PC-9 (cell line): ENCODE measurements around the gene PEPD. TPM values are rescaled to one million over a fixed set of nuclear protein-coding genes. Genes with fewer than 3 reads are reported as not detected.
A peak's percentile ranks its signal among the peaks of the same experiment; 100 is the strongest.

Source experiments
- BruUV-seq: library from RNA; stranded (reverse); fragments of 400-500 nt; replicated peaks from 2 replicates; lab custom pipeline; 2021; lab: Mats Ljungman, UMichigan
- CTCF ChIA-PET: fragments of 300-600 bp; sonication (Branson Sonifier 250); formaldehyde crosslinking; loops from one replicate; lab custom pipeline; 2022; ENCODE audit warnings: antibody characterized with exemption; lab: Charles Lee
- POLR2A ChIA-PET: fragments of 300-600 bp; sonication (Branson Sonifier 250); formaldehyde crosslinking; loops from one replicate; lab custom pipeline; 2022; ENCODE audit warnings: antibody characterized with exemption; ENCODE audit not compliant: unreplicated experiment; lab: Charles Lee
- DNase-seq, 2 experiments: peaks; one replicate each; pipeline versions ENCODE4 v3.0.0 to v3.0.0-alpha.2; 2015 to 2022; ENCODE audit warnings: mixed read lengths in 1 of 2
- H2AFZ ChIP-seq: fragments of 200-600 bp; sonication (generic); 2 replicates; pipeline ENCODE4 v1.8.1; 2017; ENCODE audit warnings: antibody characterized with exemption
- H3F3A ChIP-seq: fragments of 200-600 bp; sonication (generic); 2 replicates; pipeline ENCODE4 v1.8.1; 2017; ENCODE audit warnings: antibody characterized with exemption, mild to moderate bottlenecking, low read depth; ENCODE audit not compliant: insufficient read depth
- H3K27ac ChIP-seq: fragments of 200-600 bp; sonication (generic); 2 replicates; pipeline ENCODE4 v1.6.1; 2016; ENCODE audit warnings: mixed run types
- H3K27me3 ChIP-seq: fragments of 200-600 bp; sonication (generic); 2 replicates; pipeline ENCODE4 v1.6.1; 2016; ENCODE audit warnings: low read depth, mixed run types; ENCODE audit not compliant: insufficient read depth
- H3K36me3 ChIP-seq: fragments of 200-600 bp; sonication (generic); 2 replicates; pipeline ENCODE4 v1.6.1; 2016; ENCODE audit warnings: low read depth, mixed run types
- H3K4me1 ChIP-seq: fragments of 200-600 bp; sonication (generic); replicated peaks from 2 replicates; pipeline ENCODE4 v1.6.1; 2016; ENCODE audit warnings: mixed run types; ENCODE audit not compliant: insufficient read depth
- H3K4me2 ChIP-seq: fragments of 200-600 bp; sonication (generic); 2 replicates; pipeline ENCODE4 v1.6.1; 2017; ENCODE audit warnings: mixed run types
- H3K4me3 ChIP-seq: fragments of 200-600 bp; sonication (generic); 2 replicates; pipeline ENCODE4 v1.6.1; 2016; ENCODE audit warnings: mixed run types
- H3K79me2 ChIP-seq: fragments of 200-600 bp; sonication (generic); 2 replicates; pipeline ENCODE4 v1.6.1; 2017; ENCODE audit warnings: low read depth, mixed run types
- H3K9me2 ChIP-seq: fragments of 200-600 bp; sonication (generic); 2 replicates; pipeline ENCODE4 v1.8.1; 2017; ENCODE audit warnings: mild to moderate bottlenecking; ENCODE audit not compliant: insufficient read depth
- H3K9me3 ChIP-seq: fragments of 200-600 bp; sonication (generic); 2 replicates; pipeline ENCODE4 v1.8.1; 2016; ENCODE audit warnings: low read depth; ENCODE audit not compliant: insufficient read depth
- H4K20me1 ChIP-seq: fragments of 200-600 bp; sonication (generic); 2 replicates; pipeline ENCODE4 v1.8.1; 2017; ENCODE audit not compliant: insufficient read depth
- EZH2 ChIP-seq: fragments of 200-600 bp; sonication (generic); IDR thresholded peaks from 2 replicates; pipeline ENCODE4 v1.8.0; 2017; ENCODE audit warnings: antibody characterized with exemption, low read depth
- intact Hi-C: fragments of 100-400 bp; cut with micrococcal nuclease; formaldehyde crosslinking; loops from one replicate; pipeline ENCODE4 v1.10.0; 2022; ENCODE audit not compliant: unreplicated experiment
- total RNA-seq: library from RNA; stranded (reverse); gene quantifications from 2 replicates; pipeline ENCODE4 v1.2.3, GENCODE V29; 2021
- TF ChIP-seq, protein P1 (sequence below): fragments of 200-600 bp; sonication (generic); conservative IDR thresholded peaks from 2 replicates; pipeline ENCODE4 v1.6.1; 2017; ENCODE audit warnings: mixed run types, antibody characterized with exemption, mild to moderate bottlenecking, moderate library complexity

PEPD gene
- total RNA-seq, 1 experiment from 2014 or later: 71.0 TPM

DNA sequence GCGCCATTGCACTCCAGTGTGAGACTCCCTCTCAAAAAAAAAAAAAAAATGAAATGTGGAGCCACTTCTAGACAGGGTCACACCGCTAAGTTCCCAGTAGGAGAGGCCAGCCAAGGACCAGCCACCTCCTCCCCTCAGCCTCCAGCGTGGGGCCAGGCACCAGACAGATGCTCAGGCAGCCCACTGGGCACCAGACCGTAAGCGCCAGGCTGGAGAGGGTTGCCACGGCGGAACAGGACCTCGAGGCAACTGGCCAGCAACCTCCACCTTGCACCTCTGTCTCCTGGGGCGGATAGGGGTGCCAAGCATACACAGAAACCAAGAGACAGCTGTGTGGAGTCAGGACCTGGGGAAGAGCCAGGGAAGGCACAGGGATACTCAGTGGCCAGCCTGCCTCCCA, 3.7 kb downstream of the PEPD start:
- H3K4me3 ChIP-seq: no peak overlapping the region
- peaks cover 12% of the 10 kb centered on the region for H3K4me1 ChIP-seq
- no peak overlapping the region for H2AFZ ChIP-seq
- DNase-seq: no peak
- H3K27me3 ChIP-seq: no peaks in the 10 kb centered on the region
- no peaks in the 10 kb centered on the region for H3F3A ChIP-seq
- no peak for TF ChIP-seq EZH2
- TF ChIP-seq, protein P1, sequence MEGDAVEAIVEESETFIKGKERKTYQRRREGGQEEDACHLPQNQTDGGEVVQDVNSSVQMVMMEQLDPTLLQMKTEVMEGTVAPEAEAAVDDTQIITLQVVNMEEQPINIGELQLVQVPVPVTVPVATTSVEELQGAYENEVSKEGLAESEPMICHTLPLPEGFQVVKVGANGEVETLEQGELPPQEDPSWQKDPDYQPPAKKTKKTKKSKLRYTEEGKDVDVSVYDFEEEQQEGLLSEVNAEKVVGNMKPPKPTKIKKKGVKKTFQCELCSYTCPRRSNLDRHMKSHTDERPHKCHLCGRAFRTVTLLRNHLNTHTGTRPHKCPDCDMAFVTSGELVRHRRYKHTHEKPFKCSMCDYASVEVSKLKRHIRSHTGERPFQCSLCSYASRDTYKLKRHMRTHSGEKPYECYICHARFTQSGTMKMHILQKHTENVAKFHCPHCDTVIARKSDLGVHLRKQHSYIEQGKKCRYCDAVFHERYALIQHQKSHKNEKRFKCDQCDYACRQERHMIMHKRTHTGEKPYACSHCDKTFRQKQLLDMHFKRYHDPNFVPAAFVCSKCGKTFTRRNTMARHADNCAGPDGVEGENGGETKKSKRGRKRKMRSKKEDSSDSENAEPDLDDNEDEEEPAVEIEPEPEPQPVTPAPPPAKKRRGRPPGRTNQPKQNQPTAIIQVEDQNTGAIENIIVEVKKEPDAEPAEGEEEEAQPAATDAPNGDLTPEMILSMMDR: no peak
- 0 out of 2 replicates have a peak, but pooled peaks cover 5% of the 10 kb centered on the region for H4K20me1 ChIP-seq
- ChIA-PET POLR2A (no interaction called here), CTCF (no interaction called here)
- H3K9me3 ChIP-seq: no peaks in the 10 kb centered on the region
- intact Hi-C loops: no loop called here
- H3K27ac ChIP-seq: no peak overlapping the region
- no TSS peak for BruUV-seq
- no peak overlapping the region for H3K4me2 ChIP-seq
- no peaks in the 10 kb centered on the region for H3K79me2 ChIP-seq
- no peaks in the 10 kb centered on the region for H3K36me3 ChIP-seq
- H3K9me2 ChIP-seq: no peaks in the 10 kb centered on the region

DNA sequence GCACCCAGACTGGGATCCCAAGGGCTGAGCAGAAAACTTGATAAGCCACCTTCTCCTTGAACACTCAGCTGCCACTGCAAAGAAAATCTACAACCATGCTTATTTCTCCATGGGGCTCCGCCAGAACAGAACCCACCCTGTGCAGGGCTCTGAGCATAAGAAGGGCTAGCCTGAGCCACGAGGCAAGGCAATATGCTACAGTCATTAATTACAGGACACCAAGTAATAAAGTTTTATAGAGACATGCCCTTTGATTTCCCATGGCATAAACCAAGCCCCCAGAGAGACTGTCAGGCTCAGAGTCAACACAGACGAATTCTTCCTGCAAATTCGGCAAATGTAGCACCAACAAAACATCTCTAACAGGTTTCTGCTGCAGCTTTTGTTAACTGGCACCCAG, 5.7 kb downstream of the PEPD start:
- Histone ChIP-seq H3K36me3 (no peaks in the 10 kb centered on the region), H3K4me3 (no peak overlapping the region), H4K20me1 (0 out of 2 replicates have a peak, but pooled peaks cover 5% of the 10 kb centered on the region), H2AFZ (no peak overlapping the region), H3F3A (no peaks in the 10 kb centered on the region), H3K4me2 (no peak overlapping the region), H3K27ac (no peak overlapping the region), H3K27me3 (no peaks in the 10 kb centered on the region), H3K4me1 (peaks cover 13% of the 10 kb centered on the region), H3K9me3 (no peaks in the 10 kb centered on the region), H3K79me2 (no peaks in the 10 kb centered on the region), H3K9me2 (no peaks in the 10 kb centered on the region)
- no peak for TF ChIP-seq EZH2
- TF ChIP-seq, protein P1: no peak
- POLR2A ChIA-PET: no interaction called here
- no peak for DNase-seq
- CTCF ChIA-PET: no interaction called here
- intact Hi-C loops: no loop called here
- no TSS peak for BruUV-seq

DNA sequence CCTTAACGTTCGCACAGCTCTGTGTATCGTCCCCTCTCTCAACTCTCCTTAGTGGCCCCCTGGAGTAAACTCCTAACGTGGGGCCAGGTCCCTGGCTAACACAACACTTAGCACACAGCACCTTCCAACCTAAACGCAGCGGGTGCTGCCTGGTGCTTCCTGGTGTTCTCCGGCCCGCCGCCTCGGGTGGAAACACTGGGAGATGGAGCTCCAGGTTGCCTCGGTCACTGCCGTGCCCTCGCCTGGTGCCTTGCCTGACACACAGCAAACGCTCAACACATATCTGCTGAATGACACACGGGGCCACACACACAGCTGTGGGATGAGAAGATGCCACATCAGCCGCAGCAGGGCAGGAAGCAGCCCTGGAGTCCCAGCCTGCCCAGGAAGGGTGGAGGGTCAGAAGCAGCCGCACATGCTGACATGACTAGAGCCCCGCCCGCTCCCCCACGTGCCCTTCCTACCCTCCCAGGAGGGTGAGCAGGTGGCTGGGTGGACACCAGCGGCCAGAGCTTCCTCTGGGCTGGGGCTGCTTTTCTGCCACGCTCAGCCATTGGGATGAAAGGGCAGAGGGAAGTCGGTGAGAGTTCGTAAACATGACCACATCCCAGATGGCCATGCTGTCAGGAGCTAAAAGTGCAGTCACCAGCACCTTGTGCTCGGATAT, 6.6 kb downstream of the PEPD start:
- no peaks in the 10 kb centered on the region for H3K27me3 ChIP-seq
- no peak overlapping the region for H3K4me3 ChIP-seq
- intact Hi-C loops: no loop called here
- no peaks in the 10 kb centered on the region for H3K9me3 ChIP-seq
- TF ChIP-seq EZH2: no peak
- TF ChIP-seq, protein P1: no peak
- no peaks in the 10 kb centered on the region for H3K79me2 ChIP-seq
- H3K9me2 ChIP-seq: no peaks in the 10 kb centered on the region
- no peak overlapping the region for H2AFZ ChIP-seq
- CTCF ChIA-PET: interaction anchor here (0.6 kb wide), 1 partner anchor 263 kb away, joined by 3 read pairs; no protein-coding TSS in a partner anchor
- 0 out of 2 replicates have a peak, but pooled peaks cover 5% of the 10 kb centered on the region for H4K20me1 ChIP-seq
- peaks cover 16% of the 10 kb centered on the region for H3K4me1 ChIP-seq
- H3F3A ChIP-seq: peaks cover 6% of the 10 kb centered on the region; the same call in 1 of the 2 replicates
- BruUV-seq: no TSS peak
- H3K36me3 ChIP-seq: no peaks in the 10 kb centered on the region
- POLR2A ChIA-PET: no interaction called here
- no peak overlapping the region for H3K4me2 ChIP-seq
- no peak overlapping the region for H3K27ac ChIP-seq
- peak in 1 of 2 experiments; percentile 22 for DNase-seq
